Measurements from ENCODE around the gene HSPA4. TPM values are rescaled to one million over a fixed set of nuclear protein-coding genes. Genes with fewer than 3 reads are reported as not detected.

HSPA4 gene
- total and polyA plus RNA-seq, 2 of the 13 experiments (the other 11 are each of a cell fraction or from before 2014, with no cell fraction given): 36.6 to 231 TPM

DNA sequence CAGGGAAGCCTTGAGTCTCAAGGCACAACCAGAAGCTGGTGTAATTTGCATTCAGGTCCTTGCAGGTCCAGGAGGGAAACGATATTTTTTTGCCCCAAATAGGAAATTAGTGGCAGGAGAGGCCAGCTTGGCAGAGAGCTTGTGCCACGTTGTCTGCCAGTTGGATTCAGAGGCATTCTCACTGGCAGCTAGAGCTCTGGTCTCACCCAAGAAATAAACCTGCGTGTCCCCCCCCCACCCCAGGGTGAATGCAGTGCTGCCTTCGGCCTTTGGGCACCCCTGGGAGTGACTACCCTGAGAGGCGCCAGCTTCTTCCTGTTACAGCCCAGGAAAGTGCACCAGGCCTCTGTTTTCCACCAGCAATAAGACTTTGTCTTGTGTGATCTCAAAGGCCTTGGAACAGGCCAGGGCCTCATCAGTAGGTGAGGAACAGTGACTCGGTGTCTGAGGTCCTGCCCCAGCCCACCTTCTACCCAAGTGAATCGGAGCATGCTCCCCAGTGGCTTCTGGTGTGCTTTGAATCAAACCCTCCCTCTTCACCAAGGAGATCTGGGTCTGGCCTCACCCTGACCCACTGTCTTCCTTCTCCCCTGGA is 68.4 kb downstream of the HSPA4 start (continued):
- no peak for TF ChIP-seq TERF1 (CRISPR knock-in tag; IDR thresholded peaks at IDR 0.05)
- TF ChIP-seq MED8 (CRISPR knock-in tag; IDR thresholded peaks at IDR 0.05; ENCODE audit: insufficient replicate concordance): no peak
- no peak for TF ChIP-seq MATR3 (CRISPR knock-in tag; IDR thresholded peaks at IDR 0.05)
- TF ChIP-seq PAWR (CRISPR knock-in tag; IDR thresholded peaks at IDR 0.05; ENCODE audit: borderline replicate concordance): no peak
- TF ChIP-seq RELA (CRISPR knock-in tag; IDR thresholded peaks at IDR 0.05): no peak
- TF ChIP-seq GLI4 (CRISPR knock-in tag; IDR thresholded peaks at IDR 0.05; ENCODE audit: borderline replicate concordance): no peak
- no peak for TF ChIP-seq ZNF792 (CRISPR knock-in tag; IDR thresholded peaks at IDR 0.05)
- TF ChIP-seq, protein P1, sequence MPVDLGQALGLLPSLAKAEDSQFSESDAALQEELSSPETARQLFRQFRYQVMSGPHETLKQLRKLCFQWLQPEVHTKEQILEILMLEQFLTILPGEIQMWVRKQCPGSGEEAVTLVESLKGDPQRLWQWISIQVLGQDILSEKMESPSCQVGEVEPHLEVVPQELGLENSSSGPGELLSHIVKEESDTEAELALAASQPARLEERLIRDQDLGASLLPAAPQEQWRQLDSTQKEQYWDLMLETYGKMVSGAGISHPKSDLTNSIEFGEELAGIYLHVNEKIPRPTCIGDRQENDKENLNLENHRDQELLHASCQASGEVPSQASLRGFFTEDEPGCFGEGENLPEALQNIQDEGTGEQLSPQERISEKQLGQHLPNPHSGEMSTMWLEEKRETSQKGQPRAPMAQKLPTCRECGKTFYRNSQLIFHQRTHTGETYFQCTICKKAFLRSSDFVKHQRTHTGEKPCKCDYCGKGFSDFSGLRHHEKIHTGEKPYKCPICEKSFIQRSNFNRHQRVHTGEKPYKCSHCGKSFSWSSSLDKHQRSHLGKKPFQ (CRISPR knock-in tag; IDR thresholded peaks at IDR 0.05; ENCODE audit: insufficient replicate concordance): no peak
- no peak for TF ChIP-seq ZNF3 (CRISPR knock-in tag; IDR thresholded peaks at IDR 0.05)
- no peak for TF ChIP-seq GATAD2A (CRISPR knock-in tag; IDR thresholded peaks at IDR 0.05)
- no peak for TF ChIP-seq ZNF619 (CRISPR knock-in tag; IDR thresholded peaks at IDR 0.05)
- TF ChIP-seq ZNF232 (CRISPR knock-in tag; IDR thresholded peaks at IDR 0.05; ENCODE audit: borderline replicate concordance): no peak
- TF ChIP-seq CC2D1A (CRISPR knock-in tag; IDR thresholded peaks at IDR 0.05): no peak
- TF ChIP-seq GABPA (IDR thresholded peaks at IDR 0.05; ENCODE audit: low read depth, low read length): no peak
- no peak for TF ChIP-seq GABPA (CRISPR knock-in tag; IDR thresholded peaks at IDR 0.05; ENCODE audit: low read depth)
